HAP-1 (cell line): Measurements from ENCODE around the gene PZP.
"Not testable (repeated sequence)": the region's sequence is repeated elsewhere in the genome, so short reads cannot be mapped to it uniquely, and the experiment has no call there.

Source experiments
- DNase-seq, 2 experiments: peaks; one replicate each; pipeline ENCODE4 v3.0.0-alpha.2; 2016 to 2020; ENCODE audit warnings: low spot score in 2 of 2
- H3K27me3 ChIP-seq: fragments of 250-450 bp; sonication (Bioruptor Pico); 2 replicates; pipeline ENCODE4 v1.5.1; 2020; ENCODE audit warnings: low read depth, mild to moderate bottlenecking, moderate library complexity
- H3K36me3 ChIP-seq: fragments of 250-450 bp; sonication (Bioruptor Pico); replicated peaks from 2 replicates; pipeline ENCODE4 v1.5.1; 2020; ENCODE audit warnings: mild to moderate bottlenecking
- H3K4me1 ChIP-seq: fragments of 250-450 bp; sonication (Bioruptor Pico); 2 replicates; pipeline ENCODE4 v1.5.1; 2020; ENCODE audit warnings: mild to moderate bottlenecking
- H3K4me3 ChIP-seq: fragments of 250-450 bp; sonication (Bioruptor Pico); 2 replicates; pipeline ENCODE4 v1.5.1; 2020; ENCODE audit warnings: mild to moderate bottlenecking, moderate library complexity
- H3K9me3 ChIP-seq: fragments of 250-450 bp; sonication (Bioruptor Pico); 2 replicates; pipeline ENCODE4 v1.5.1; 2020; ENCODE audit warnings: mild to moderate bottlenecking, moderate library complexity
- in situ Hi-C: fragments of 300-500 bp; cut with MboI; formaldehyde crosslinking; loops from 3 replicates; pipeline ENCODE4 v1.14.3; 2020; ENCODE audit warnings: low sequenced_read_pairs, inconsistent platforms, mixed read lengths

The PZP gene

GRCh38 chr12:9208229-9208628 is at the start of gene PZP:
Gene PZP (minus strand): TSS chr12:9208395. CDS start chr12:9208341, 54 bp downstream.
- in situ Hi-C loops, result no loop called here
- peaks cover 3% of the 10 kb centered on the region; the same call in 1 of the 2 replicates for H3K27me3 ChIP-seq
- H3K36me3 ChIP-seq, result no peaks in the 10 kb centered on the region
- DNase-seq, result no peak
- no peak within 1 kb of the TSS for H3K4me3 ChIP-seq
- H3K9me3 ChIP-seq, result no peaks in the 10 kb centered on the region
- no peaks in the 10 kb centered on the region for H3K4me1 ChIP-seq

DNA sequence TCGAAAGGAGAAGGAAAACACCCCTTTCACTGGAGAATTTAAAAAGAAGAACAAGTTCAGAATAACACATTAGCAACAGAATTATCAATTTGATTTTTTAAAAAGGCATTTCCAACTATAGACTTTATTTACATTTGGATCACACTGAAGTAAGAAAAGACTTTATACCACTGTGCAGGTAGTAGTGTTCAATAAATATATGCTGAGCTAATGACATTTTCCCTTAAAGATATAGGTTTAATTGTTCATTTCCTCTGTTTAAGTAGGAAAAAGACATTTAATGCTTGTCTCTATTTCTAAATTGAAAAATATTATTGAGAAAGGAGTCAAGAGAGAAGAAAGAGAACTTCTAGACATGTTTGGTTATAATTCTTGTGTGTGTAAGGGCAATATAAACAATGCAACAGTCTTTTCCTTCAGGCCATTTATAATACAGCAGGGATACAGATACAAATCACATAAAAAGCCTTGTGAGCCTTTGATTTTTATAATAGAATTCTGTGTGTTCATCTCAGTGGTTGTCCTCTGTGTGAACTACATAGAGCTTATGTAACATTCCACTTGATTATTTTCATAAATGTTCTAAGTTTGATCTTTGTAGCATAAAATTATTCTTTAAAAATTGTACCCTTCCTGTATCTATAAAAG is 48.7 kb upstream of the PZP start:
- peaks cover 11% of the 10 kb centered on the region for H3K27me3 ChIP-seq
- in situ Hi-C loops, result no loop called here
- H3K9me3 ChIP-seq, result no peaks in the 10 kb centered on the region
- no peaks in the 10 kb centered on the region for H3K4me1 ChIP-seq
- no peak for DNase-seq
- H3K36me3 ChIP-seq, result no peaks in the 10 kb centered on the region
- H3K4me3 ChIP-seq, result no peak overlapping the region

GRCh38 chr12:9256341-9256740 is 48.1 kb upstream of the PZP start:
- Histone ChIP-seq H3K4me1 (no peaks in the 10 kb centered on the region), H3K27me3 (peaks cover 11% of the 10 kb centered on the region), H3K9me3 (no peaks in the 10 kb centered on the region), H3K4me3 (no peak overlapping the region), H3K36me3 (no peaks in the 10 kb centered on the region)
- in situ Hi-C loops, result no loop called here
- no peak for DNase-seq

- Histone ChIP-seq H3K27me3 (peaks cover 11% of the 10 kb centered on the region), H3K4me1 (no peaks in the 10 kb centered on the region), H3K4me3 (no peak overlapping the region), H3K9me3 (no peaks in the 10 kb centered on the region), H3K36me3 (no peaks in the 10 kb centered on the region)
- in situ Hi-C loops, result no loop called here
- no peak for DNase-seq
Observed at GRCh38 chr12:9255837-9256236, 47.6 kb upstream of the PZP start.

DNA sequence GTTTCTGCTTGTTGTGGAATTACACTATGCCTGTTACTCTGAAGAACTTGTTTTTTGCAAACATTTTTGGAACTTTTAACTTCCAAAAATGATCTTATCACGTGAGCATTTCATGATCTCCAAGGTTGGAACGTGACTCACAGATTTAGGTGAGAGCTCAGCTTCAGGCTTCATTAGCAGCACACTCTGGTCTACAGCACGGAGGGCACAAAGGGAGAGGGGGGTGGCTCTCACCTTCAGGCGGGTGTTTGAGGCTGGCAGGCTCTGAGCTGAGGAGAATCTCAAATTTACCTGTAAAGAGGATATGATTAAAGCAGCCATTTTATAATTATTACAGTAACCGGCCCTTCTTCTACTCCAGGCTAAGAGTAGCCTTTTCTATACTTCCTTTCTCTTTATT is 45.3 kb upstream of the PZP start:
- in situ Hi-C loops, result no loop called here
- Histone ChIP-seq H3K4me1 (no peaks in the 10 kb centered on the region), H3K36me3 (no peaks in the 10 kb centered on the region), H3K27me3 (peaks cover 10% of the 10 kb centered on the region), H3K4me3 (no peak overlapping the region), H3K9me3 (no peaks in the 10 kb centered on the region)
- DNase-seq, result no peak

- H3K4me3 ChIP-seq, in situ Hi-C loops, H3K4me1 ChIP-seq, DNase-seq, H3K36me3 ChIP-seq, H3K9me3 ChIP-seq: not testable (repeated sequence)
- H3K27me3 ChIP-seq, result peaks cover 10% of the 10 kb centered on the region
Observed at GRCh38 chr12:9252791-9253190, 44.6 kb upstream of the PZP start.

DNA sequence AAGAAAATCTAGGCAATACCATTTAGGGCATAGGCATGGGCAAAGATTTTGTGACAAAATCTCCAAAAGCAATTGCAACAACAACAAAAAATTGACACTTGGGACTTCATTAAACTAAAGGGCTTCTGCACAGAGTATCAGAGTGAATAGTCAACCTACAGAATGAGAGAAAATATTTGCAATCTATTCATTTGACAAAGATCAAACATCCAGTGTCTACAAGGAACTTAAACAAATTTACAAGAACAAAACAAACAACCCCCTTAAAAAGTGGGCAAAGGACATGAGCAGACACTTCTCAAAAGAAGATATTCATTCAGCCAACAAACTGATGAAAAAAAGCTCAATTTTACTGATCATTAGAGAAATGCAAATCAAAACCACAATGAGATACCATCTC is 44.1 kb upstream of the PZP start:
- H3K4me1 ChIP-seq, result no peaks in the 10 kb centered on the region
- peaks cover 10% of the 10 kb centered on the region for H3K27me3 ChIP-seq
- no peak for DNase-seq
- no peaks in the 10 kb centered on the region for H3K36me3 ChIP-seq
- no peaks in the 10 kb centered on the region for H3K9me3 ChIP-seq
- no peak overlapping the region for H3K4me3 ChIP-seq
- in situ Hi-C loops, result no loop called here

GRCh38 chr12:9248435-9248834 is 40.2 kb upstream of the PZP start:
- no peak for DNase-seq
- Histone ChIP-seq H3K36me3 (no peaks in the 10 kb centered on the region), H3K27me3 (peaks cover 7% of the 10 kb centered on the region; the same call in 1 of the 2 replicates), H3K4me1 (no peaks in the 10 kb centered on the region), H3K9me3 (no peaks in the 10 kb centered on the region), H3K4me3 (no peak overlapping the region)
- in situ Hi-C loops, result no loop called here

GRCh38 chr12:9244894-9245293 is 36.7 kb upstream of the PZP start:
- no peaks in the 10 kb centered on the region for H3K4me1 ChIP-seq
- H3K36me3 ChIP-seq, result no peaks in the 10 kb centered on the region
- peaks cover 8% of the 10 kb centered on the region; the same call in 1 of the 2 replicates for H3K27me3 ChIP-seq
- no peaks in the 10 kb centered on the region for H3K9me3 ChIP-seq
- DNase-seq, result no peak
- in situ Hi-C loops, result no loop called here
- no peak overlapping the region for H3K4me3 ChIP-seq

DNA sequence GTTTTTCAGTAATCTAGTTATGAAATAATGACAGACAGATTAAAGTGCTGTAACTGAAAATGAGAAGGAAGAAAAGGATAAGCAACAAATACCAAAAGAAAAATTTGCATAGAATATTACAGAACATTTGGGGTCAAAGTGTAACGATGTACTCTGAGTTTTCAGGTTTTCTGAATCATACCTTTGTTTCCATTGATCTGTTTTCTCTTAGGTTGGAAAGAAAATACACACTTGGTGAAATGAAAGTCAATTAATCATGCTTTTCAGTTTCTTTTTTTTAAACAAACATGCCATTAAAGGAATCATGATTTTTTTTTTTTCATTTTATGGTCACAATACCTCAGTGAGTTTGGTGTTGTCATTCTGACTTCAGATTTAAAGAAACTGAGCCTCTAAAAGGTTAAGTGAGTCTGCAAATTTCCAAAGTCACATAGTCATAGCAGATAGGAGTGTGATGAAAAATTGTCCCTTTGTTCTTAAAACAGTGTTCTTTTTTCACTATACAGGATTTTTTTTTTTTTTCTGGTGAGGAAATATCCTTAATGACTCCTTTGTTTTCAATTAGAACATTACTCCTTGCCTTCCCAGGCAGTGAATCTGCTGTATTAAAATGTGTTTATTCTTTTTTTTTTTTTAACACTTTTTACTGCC is 35.9 kb upstream of the PZP start:
- in situ Hi-C loops, result no loop called here
- Histone ChIP-seq H3K27me3 (peaks cover 8% of the 10 kb centered on the region; the same call in 1 of the 2 replicates), H3K36me3 (no peaks in the 10 kb centered on the region), H3K4me1 (no peaks in the 10 kb centered on the region), H3K9me3 (no peaks in the 10 kb centered on the region), H3K4me3 (no peak overlapping the region)
- no peak for DNase-seq

DNA sequence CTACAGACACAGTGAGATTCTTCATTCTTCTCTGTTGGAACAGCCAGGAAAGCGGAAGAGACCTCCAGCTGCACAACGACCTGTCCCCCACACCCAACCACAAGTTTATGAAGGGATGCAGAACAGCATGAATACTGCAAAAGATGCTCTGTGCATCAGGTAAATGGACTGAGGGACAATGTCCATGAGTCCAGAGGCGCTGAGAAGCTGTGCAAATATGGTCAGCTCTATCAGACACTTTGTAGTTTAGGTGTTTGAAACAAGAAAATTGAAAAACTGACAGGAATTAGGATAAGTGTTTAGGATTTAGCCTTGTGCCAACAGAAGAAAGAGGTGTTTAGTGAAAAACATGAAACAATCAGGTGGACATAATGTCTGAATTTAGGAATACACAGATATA is 33.1 kb upstream of the PZP start:
- no peaks in the 10 kb centered on the region for H3K36me3 ChIP-seq
- H3K9me3 ChIP-seq, result no peaks in the 10 kb centered on the region
- no peaks in the 10 kb centered on the region for H3K4me1 ChIP-seq
- H3K27me3 ChIP-seq, result peaks cover 11% of the 10 kb centered on the region; the same call in 1 of the 2 replicates
- H3K4me3 ChIP-seq, result no peak overlapping the region
- DNase-seq, result no peak
- in situ Hi-C loops, result no loop called here

DNA sequence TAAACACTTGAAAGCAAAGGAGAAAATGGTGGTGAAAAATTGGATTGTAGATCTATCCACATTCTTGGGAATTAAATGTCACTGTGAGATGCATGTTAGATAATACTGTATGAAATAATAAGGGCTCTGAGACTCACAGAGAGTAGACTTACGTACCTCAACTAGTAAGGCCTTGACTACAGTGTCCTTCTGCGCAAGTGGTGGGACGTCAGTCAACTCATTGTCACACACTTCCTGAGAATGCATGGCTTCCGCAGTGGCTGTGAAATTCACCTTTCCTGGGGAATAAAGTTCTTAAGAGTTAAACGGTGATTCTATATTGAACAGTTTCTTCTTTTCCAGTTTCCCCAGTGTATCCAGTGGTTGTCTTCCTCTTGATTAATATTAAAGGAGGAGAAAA is 32.6 kb upstream of the PZP start:
- no peaks in the 10 kb centered on the region for H3K36me3 ChIP-seq
- in situ Hi-C loops, result no loop called here
- peaks cover 10% of the 10 kb centered on the region; the same call in 1 of the 2 replicates for H3K27me3 ChIP-seq
- DNase-seq, result no peak
- H3K9me3 ChIP-seq, result no peaks in the 10 kb centered on the region
- no peaks in the 10 kb centered on the region for H3K4me1 ChIP-seq
- no peak overlapping the region for H3K4me3 ChIP-seq

- DNase-seq, in situ Hi-C loops, H3K9me3 ChIP-seq, H3K4me3 ChIP-seq, H3K4me1 ChIP-seq, H3K36me3 ChIP-seq: not testable (repeated sequence)
- H3K27me3 ChIP-seq, result peaks cover 10% of the 10 kb centered on the region; the same call in 1 of the 2 replicates
Observed at GRCh38 chr12:9240004-9240635, 31.9 kb upstream of the PZP start.

DNA sequence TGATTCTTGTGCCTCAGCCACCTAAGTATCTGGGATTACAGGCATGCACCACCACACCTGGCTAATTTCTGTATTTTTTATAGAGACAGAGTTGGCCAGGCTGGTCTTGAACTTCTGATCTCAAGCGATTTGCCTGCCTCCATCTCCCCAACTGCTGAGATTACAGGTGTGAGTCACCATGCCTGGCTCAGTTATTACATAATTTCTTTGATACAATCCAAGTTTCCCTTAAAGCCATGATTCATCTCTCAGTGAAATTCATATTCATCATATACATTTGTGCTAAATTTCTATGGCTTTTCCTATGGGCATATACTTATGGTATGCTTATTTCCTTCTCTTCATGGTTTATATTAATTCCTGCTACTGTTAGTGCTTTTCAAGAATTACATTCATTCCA is 29.1 kb upstream of the PZP start:
- DNase-seq, result no peak
- no peak overlapping the region for H3K4me3 ChIP-seq
- H3K9me3 ChIP-seq, result no peaks in the 10 kb centered on the region
- no peaks in the 10 kb centered on the region for H3K4me1 ChIP-seq
- H3K36me3 ChIP-seq, result no peaks in the 10 kb centered on the region
- in situ Hi-C loops, result no loop called here
- H3K27me3 ChIP-seq, result peaks cover 13% of the 10 kb centered on the region
